GM18511 (cell line): ENCODE measurements around the gene GJC3.
"Not testable (repeated sequence)": the region's sequence is repeated elsewhere in the genome, so short reads cannot be mapped to it uniquely, and the experiment has no call there.

Source experiments
- ATAC-seq: cut with Tn5 transposase; IDR thresholded peaks from one replicate; pipeline ENCODE4 v1.9.1; 2021; ENCODE audit warnings: mild to moderate bottlenecking, moderate library complexity; ENCODE audit not compliant: unreplicated experiment

The GJC3 gene

GRCh38 chr7:99928994-99929729 lies at the start of gene GJC3:
GJC3 (minus strand) TSS chr7:99929620; CDS start chr7:99929620, 0 bp downstream.
- ATAC-seq: peak; percentile 57

- no peak for ATAC-seq
Observed at GRCh38 chr7:99976626-99977025, 47.2 kb upstream of the GJC3 start.

GRCh38 chr7:99975782-99976521 lies 46.5 kb upstream of the GJC3 start, which contains the start of gene AZGP1:
AZGP1 (minus strand) TSS chr7:99976031; CDS start chr7:99976020, 11 bp downstream.
- no peak for ATAC-seq

- no peak for ATAC-seq
Observed at GRCh38 chr7:99974681-99975080, 45.3 kb upstream of the GJC3 start.

- ATAC-seq: not testable (repeated sequence)
Observed at GRCh38 chr7:99973817-99974216, 44.4 kb upstream of the GJC3 start.

- ATAC-seq: no peak
Observed at GRCh38 chr7:99971242-99971641, 41.8 kb upstream of the GJC3 start.

GRCh38 chr7:99969813-99970212 lies 40.4 kb upstream of the GJC3 start:
- not testable (repeated sequence) for ATAC-seq

GRCh38 chr7:99969298-99969697 lies 39.9 kb upstream of the GJC3 start:
- ATAC-seq: no peak

- ATAC-seq: no peak
Observed at GRCh38 chr7:99958564-99959227, 29.3 kb upstream of the GJC3 start.

GRCh38 chr7:99955247-99955646 lies 25.8 kb upstream of the GJC3 start:
- ATAC-seq: no peak

GRCh38 chr7:99954643-99955042 lies 25.2 kb upstream of the GJC3 start:
- ATAC-seq: not testable (repeated sequence)

- ATAC-seq: no peak
Observed at GRCh38 chr7:99953649-99954048, 24.2 kb upstream of the GJC3 start.

- not testable (repeated sequence) for ATAC-seq
Observed at GRCh38 chr7:99952649-99953048, 23.2 kb upstream of the GJC3 start.

GRCh38 chr7:99950819-99951218 lies 21.4 kb upstream of the GJC3 start:
- ATAC-seq: not testable (repeated sequence)

- no peak for ATAC-seq
Observed at GRCh38 chr7:99949645-99950228, 20.3 kb upstream of the GJC3 start.

GRCh38 chr7:99947608-99948007 lies 18.2 kb upstream of the GJC3 start:
- no peak for ATAC-seq

GRCh38 chr7:99944497-99945070 lies 15.2 kb upstream of the GJC3 start:
- no peak for ATAC-seq

GRCh38 chr7:99943641-99944496 lies 14.4 kb upstream of the GJC3 start:
- no peak for ATAC-seq

- no peak for ATAC-seq
Observed at GRCh38 chr7:99938296-99938695, 8.9 kb upstream of the GJC3 start.

- not testable (repeated sequence) for ATAC-seq
Observed at GRCh38 chr7:99935009-99935408, 5.6 kb upstream of the GJC3 start.
